ENCODE results near the gene PYDC2. TPM values are rescaled to one million over a fixed set of nuclear protein-coding genes. Genes with fewer than 3 reads are reported as not detected.

The PYDC2 gene
- total RNA-seq: not detected

- POLR2A ChIA-PET: no interaction called here
- H3K4me1 Mint-ChIP-seq: no peaks in the 10 kb centered on the region
- no peak within 1 kb of the TSS for H3K4me3 Mint-ChIP-seq
- ATAC-seq (ENCODE audit: low read depth) (no peak), DNase-seq (no peak)
- no peaks in the 10 kb centered on the region for H3K27me3 Mint-ChIP-seq
- H3K9me3 Mint-ChIP-seq: no peaks in the 10 kb centered on the region
- H3K27ac Mint-ChIP-seq: no peak within 1 kb of the TSS
- no peaks in the 10 kb centered on the region for H3K36me3 Mint-ChIP-seq
Measured at GRCh38 chr3:191461113-191461595, at the start of gene PYDC2. TSS of gene PYDC2 (plus strand) at chr3:191461163. CDS start at chr3:191461163, 0 bp downstream.

- POLR2A ChIA-PET: no interaction called here
Measured at GRCh38 chr3:191412759-191413158, 48.2 kb upstream of the PYDC2 start.

GRCh38 chr3:191414286-191414685 is 46.7 kb upstream of the PYDC2 start:
- Mint-ChIP-seq H3K36me3 (no peaks in the 10 kb centered on the region), H3K4me1 (no peaks in the 10 kb centered on the region), H3K27ac (no peak overlapping the region), H3K27me3 (no peaks in the 10 kb centered on the region), H3K4me3 (no peak overlapping the region), H3K9me3 (peaks cover 6% of the 10 kb centered on the region)
- POLR2A ChIA-PET: no interaction called here
- DNase-seq (no peak), ATAC-seq (ENCODE audit: low read depth) (no peak)

More at GRCh38 chr3:191412759-191413158, 48.2 kb upstream of the PYDC2 start:
- DNase-seq: no peak
- Mint-ChIP-seq H3K4me3 (no peak overlapping the region), H3K9me3 (peaks cover 6% of the 10 kb centered on the region), H3K27ac (no peak overlapping the region), H3K27me3 (no peaks in the 10 kb centered on the region), H3K4me1 (no peaks in the 10 kb centered on the region), H3K36me3 (no peaks in the 10 kb centered on the region)
- no peak for ATAC-seq (ENCODE audit: low read depth)

DNA sequence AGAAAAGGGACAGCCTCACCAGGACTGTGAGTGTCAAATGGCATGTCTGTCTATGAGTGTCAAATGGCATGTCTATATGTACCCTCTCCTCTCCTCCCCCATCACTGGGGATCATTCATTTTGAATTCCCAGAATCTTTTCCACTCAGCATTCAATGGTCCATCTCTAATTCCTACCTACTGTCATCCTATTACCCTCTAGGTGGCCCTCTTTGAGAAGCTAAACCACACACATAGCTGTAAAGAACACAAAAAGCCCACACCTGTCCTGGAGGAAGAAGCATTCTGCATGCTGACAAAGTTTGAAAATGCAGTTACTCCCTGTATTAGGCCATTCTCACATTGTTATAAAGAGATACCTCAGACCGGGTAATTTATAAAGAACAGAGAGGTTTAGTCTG is 46.2 kb upstream of the PYDC2 start:
- no peak for ATAC-seq (ENCODE audit: low read depth)
- H3K4me1 Mint-ChIP-seq: no peaks in the 10 kb centered on the region
- H3K4me3 Mint-ChIP-seq: no peak overlapping the region
- H3K27me3 Mint-ChIP-seq: no peaks in the 10 kb centered on the region
- H3K9me3 Mint-ChIP-seq: peaks cover 5% of the 10 kb centered on the region
- H3K27ac Mint-ChIP-seq: no peak overlapping the region
- no peak for DNase-seq
- no peaks in the 10 kb centered on the region for H3K36me3 Mint-ChIP-seq
- POLR2A ChIA-PET: no interaction called here

GRCh38 chr3:191415566-191415965 is 45.4 kb upstream of the PYDC2 start:
- H3K9me3 Mint-ChIP-seq: peaks cover 2% of the 10 kb centered on the region
- H3K4me1 Mint-ChIP-seq: no peaks in the 10 kb centered on the region
- H3K36me3 Mint-ChIP-seq: no peaks in the 10 kb centered on the region
- no peak for DNase-seq
- no peak for ATAC-seq (ENCODE audit: low read depth)
- no peaks in the 10 kb centered on the region for H3K27me3 Mint-ChIP-seq
- POLR2A ChIA-PET: no interaction called here
- H3K4me3 Mint-ChIP-seq: no peak overlapping the region
- H3K27ac Mint-ChIP-seq: no peak overlapping the region

- H3K4me1 Mint-ChIP-seq: no peaks in the 10 kb centered on the region
- H3K27me3 Mint-ChIP-seq: no peaks in the 10 kb centered on the region
- POLR2A ChIA-PET: no interaction called here
- no peaks in the 10 kb centered on the region for H3K36me3 Mint-ChIP-seq
- H3K9me3 Mint-ChIP-seq: no peaks in the 10 kb centered on the region
- ATAC-seq (ENCODE audit: low read depth) (no peak), DNase-seq (no peak)
- H3K4me3 Mint-ChIP-seq: no peak overlapping the region
- no peak overlapping the region for H3K27ac Mint-ChIP-seq
Measured at GRCh38 chr3:191417457-191417729, 43.6 kb upstream of the PYDC2 start.

GRCh38 chr3:191420771-191421170 is 40.2 kb upstream of the PYDC2 start:
- Mint-ChIP-seq H3K36me3 (no peaks in the 10 kb centered on the region), H3K9me3 (no peaks in the 10 kb centered on the region)
- no peak for DNase-seq

GRCh38 chr3:191424881-191425280 is 36.1 kb upstream of the PYDC2 start:
- DNase-seq (no peak), ATAC-seq (ENCODE audit: low read depth) (no peak)
- Mint-ChIP-seq H3K36me3 (no peaks in the 10 kb centered on the region), H3K9me3 (no peaks in the 10 kb centered on the region), H3K4me1 (no peaks in the 10 kb centered on the region), H3K27ac (no peak overlapping the region), H3K4me3 (no peak overlapping the region), H3K27me3 (no peaks in the 10 kb centered on the region)
- POLR2A ChIA-PET: no interaction called here

More at GRCh38 chr3:191420771-191421170, 40.2 kb upstream of the PYDC2 start:
- Mint-ChIP-seq H3K27ac (no peak overlapping the region), H3K27me3 (no peaks in the 10 kb centered on the region), H3K4me3 (no peak overlapping the region), H3K4me1 (no peaks in the 10 kb centered on the region)
- POLR2A ChIA-PET: no interaction called here
- no peak for ATAC-seq (ENCODE audit: low read depth)

DNA sequence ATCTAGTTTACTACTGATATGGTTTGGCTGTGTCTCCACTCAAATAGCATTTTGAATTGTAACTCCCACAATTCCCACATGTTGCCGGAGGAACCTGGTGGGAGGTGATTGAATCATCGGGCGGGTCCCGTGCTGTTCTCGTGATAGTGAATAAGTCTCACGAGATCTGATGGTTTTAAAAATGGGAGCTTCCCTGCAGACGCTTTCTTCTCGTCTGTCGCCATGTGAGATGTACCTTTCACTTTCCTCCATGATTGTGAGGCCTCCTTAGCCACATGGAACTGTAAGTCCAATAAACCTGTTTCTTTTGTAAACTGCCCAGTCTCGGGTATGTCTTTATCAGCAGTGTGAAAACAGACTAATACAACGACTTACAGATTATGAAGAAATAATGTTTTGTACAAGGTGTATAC is 35.6 kb upstream of the PYDC2 start:
- Mint-ChIP-seq H3K4me3 (no peak overlapping the region), H3K4me1 (no peaks in the 10 kb centered on the region), H3K27ac (no peak overlapping the region), H3K27me3 (no peaks in the 10 kb centered on the region), H3K9me3 (no peaks in the 10 kb centered on the region), H3K36me3 (no peaks in the 10 kb centered on the region)
- no peak for DNase-seq
- POLR2A ChIA-PET: no interaction called here
- ATAC-seq (ENCODE audit: low read depth): no peak

- H3K4me1 Mint-ChIP-seq: no peaks in the 10 kb centered on the region
- no peaks in the 10 kb centered on the region for H3K36me3 Mint-ChIP-seq
- no peaks in the 10 kb centered on the region for H3K9me3 Mint-ChIP-seq
- no peaks in the 10 kb centered on the region for H3K27me3 Mint-ChIP-seq
- H3K27ac Mint-ChIP-seq: no peak overlapping the region
- POLR2A ChIA-PET: no interaction called here
- H3K4me3 Mint-ChIP-seq: no peak overlapping the region
- ATAC-seq (ENCODE audit: low read depth) (no peak), DNase-seq (no peak)
Measured at GRCh38 chr3:191426311-191426710, 34.7 kb upstream of the PYDC2 start.

- no peak overlapping the region for H3K4me3 Mint-ChIP-seq
- H3K9me3 Mint-ChIP-seq: no peaks in the 10 kb centered on the region
- DNase-seq (no peak), ATAC-seq (ENCODE audit: low read depth) (no peak)
- POLR2A ChIA-PET: no interaction called here
- H3K36me3 Mint-ChIP-seq: no peaks in the 10 kb centered on the region
- no peak overlapping the region for H3K27ac Mint-ChIP-seq
- no peaks in the 10 kb centered on the region for H3K27me3 Mint-ChIP-seq
- no peaks in the 10 kb centered on the region for H3K4me1 Mint-ChIP-seq
Measured at GRCh38 chr3:191428177-191428576, 32.8 kb upstream of the PYDC2 start.

GRCh38 chr3:191430103-191430502 is 30.9 kb upstream of the PYDC2 start:
- Mint-ChIP-seq H3K27me3 (no peaks in the 10 kb centered on the region), H3K36me3 (no peaks in the 10 kb centered on the region), H3K4me1 (no peaks in the 10 kb centered on the region), H3K27ac (no peak overlapping the region), H3K4me3 (no peak overlapping the region), H3K9me3 (no peaks in the 10 kb centered on the region)
- DNase-seq (no peak), ATAC-seq (ENCODE audit: low read depth) (no peak)
- POLR2A ChIA-PET: no interaction called here

DNA sequence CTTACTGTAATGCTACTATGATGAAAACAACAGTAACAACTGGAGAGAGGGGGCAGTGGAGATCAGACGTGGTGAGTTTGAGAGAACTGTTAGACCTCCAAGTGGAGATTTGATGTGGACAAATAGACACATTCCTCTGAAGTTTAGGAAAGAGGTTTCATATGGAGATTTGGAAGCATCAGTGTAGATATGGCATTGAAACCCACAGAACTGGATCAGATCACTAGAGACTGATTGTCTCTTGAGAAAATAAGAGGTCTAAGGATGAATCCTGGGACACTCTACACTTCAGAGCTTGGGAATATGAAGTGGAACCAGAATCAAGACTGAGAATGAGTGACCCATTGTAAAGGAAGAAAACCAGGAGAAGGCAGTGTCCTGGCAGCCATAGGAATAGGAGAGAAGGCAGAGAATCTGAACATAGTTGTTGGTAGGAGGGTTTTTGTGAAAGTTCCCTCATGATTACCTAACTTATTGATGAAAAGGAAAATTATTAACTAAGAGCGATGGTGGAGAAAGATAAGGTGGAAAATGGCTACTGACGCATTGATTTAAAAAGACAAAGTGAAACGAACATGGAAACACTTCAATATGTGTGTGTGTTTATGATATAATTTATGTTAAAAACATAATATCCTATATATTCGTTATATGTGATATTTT is 29.7 kb upstream of the PYDC2 start:
- H3K4me1 Mint-ChIP-seq: no peaks in the 10 kb centered on the region
- H3K4me3 Mint-ChIP-seq: no peak overlapping the region
- ATAC-seq (ENCODE audit: low read depth): no peak
- no peak overlapping the region for H3K27ac Mint-ChIP-seq
- POLR2A ChIA-PET: no interaction called here
- DNase-seq: no peak
- H3K36me3 Mint-ChIP-seq: no peaks in the 10 kb centered on the region
- no peaks in the 10 kb centered on the region for H3K27me3 Mint-ChIP-seq
- no peaks in the 10 kb centered on the region for H3K9me3 Mint-ChIP-seq

- no peak overlapping the region for H3K27ac Mint-ChIP-seq
- no peaks in the 10 kb centered on the region for H3K9me3 Mint-ChIP-seq
- no peak for DNase-seq
- H3K4me1 Mint-ChIP-seq: no peaks in the 10 kb centered on the region
- no peak overlapping the region for H3K4me3 Mint-ChIP-seq
- H3K36me3 Mint-ChIP-seq: no peaks in the 10 kb centered on the region
- POLR2A ChIA-PET: no interaction called here
- no peaks in the 10 kb centered on the region for H3K27me3 Mint-ChIP-seq
- no peak for ATAC-seq (ENCODE audit: low read depth)
Measured at GRCh38 chr3:191432162-191432561, 28.8 kb upstream of the PYDC2 start.

DNA sequence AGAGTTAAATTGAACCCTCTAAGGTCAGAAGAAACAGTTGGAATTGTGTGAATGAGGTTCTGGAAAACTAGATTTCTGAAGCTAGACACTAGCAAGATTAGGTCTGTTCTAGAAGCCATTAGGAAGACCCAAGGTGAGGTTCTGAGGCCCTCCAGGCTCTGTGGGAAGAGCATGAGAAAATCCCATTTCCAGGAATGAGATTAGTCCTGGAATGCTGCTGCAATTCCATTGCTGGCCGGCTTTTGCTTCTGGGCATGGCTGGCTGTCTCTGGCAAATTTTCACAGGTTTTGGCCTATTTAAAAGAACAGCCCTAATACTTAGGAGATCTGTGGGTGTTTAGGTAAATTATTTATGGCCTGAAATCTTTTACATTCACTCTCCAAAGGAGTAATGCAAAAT is 26.9 kb upstream of the PYDC2 start:
- DNase-seq: no peak
- Mint-ChIP-seq H3K9me3 (no peaks in the 10 kb centered on the region), H3K36me3 (no peaks in the 10 kb centered on the region), H3K4me1 (no peaks in the 10 kb centered on the region), H3K4me3 (no peak overlapping the region), H3K27me3 (no peaks in the 10 kb centered on the region), H3K27ac (no peak overlapping the region)
- POLR2A ChIA-PET: no interaction called here
- no peak for ATAC-seq (ENCODE audit: low read depth)

All from activated naive CD8-positive, alpha-beta T cell treated with anti-CD3 and anti-CD28 coated beads, Interleukin-2, amount 10 ng/mL, durations not matched to agents 7 days and 5 days (primary cell).